Upper lobe of right lung (tissue), 1 donor: ENCODE data around the gene RAB6B. TPM values are rescaled to one million over a fixed set of nuclear protein-coding genes. Genes with fewer than 3 reads are reported as not detected.
A peak's percentile ranks its signal among the peaks of the same experiment; 100 is the strongest.

Experiments
- ATAC-seq: fragments of 200-7000 bp; cut with Tn5 transposase; one replicate; pipeline ENCODE4 v1.9.1; 2020; ENCODE audit warnings: mild to moderate bottlenecking, moderate library complexity
- DNase-seq: peaks from one replicate; pipeline ENCODE4 v3.0.0-alpha.2; 2020
- H3K27ac ChIP-seq: fragments of 200-600 bp; one replicate; pipeline ENCODE4 v1.8.0; 2022
- H3K27me3 ChIP-seq: fragments of 200-600 bp; one replicate; pipeline ENCODE4 v1.8.0; 2022; ENCODE audit warnings: mild to moderate bottlenecking
- H3K36me3 ChIP-seq: fragments of 200-600 bp; one replicate; pipeline ENCODE4 v1.8.0; 2022
- H3K4me1 ChIP-seq: fragments of 200-600 bp; one replicate; pipeline ENCODE4 v1.8.0; 2022
- H3K4me3 ChIP-seq: fragments of 200-600 bp; one replicate; pipeline ENCODE4 v1.8.0; 2022; ENCODE audit warnings: mild to moderate bottlenecking
- H3K9me3 ChIP-seq: fragments of 200-600 bp; one replicate; pipeline ENCODE4 v1.8.0; 2022
- CTCF ChIP-seq: fragments of 200-600 bp; IDR thresholded peaks from one replicate; pipeline ENCODE4 v1.8.0; 2022; ENCODE audit warnings: antibody characterized with exemption
- intact Hi-C: fragments of 100-400 bp; cut with DNase I; formaldehyde crosslinking; loops from one replicate; pipeline ENCODE4 v1.11.0; 2022
- total RNA-seq: library from RNA; stranded (reverse); fragmentation: NEBNext Ultra II Directional; extraction: Animal tissue kit (Norgen Biotek cat#: 25700); gene quantifications from one replicate; pipeline ENCODE4 v1.2.1, GENCODE V29; 2021
- donor health status: DM: no; HTN: yes; CAD: no; lungs with severe emphysema.

RAB6B gene
- total RNA-seq, 1 donor from 2014 or later: 7.4 TPM

- Histone ChIP-seq H3K27me3 (no peaks in the 10 kb centered on the region), H3K4me3 (no peak overlapping the region), H3K4me1 (no peaks in the 10 kb centered on the region), H3K27ac (no peak overlapping the region), H3K9me3 (no peaks in the 10 kb centered on the region), H3K36me3 (no peaks in the 10 kb centered on the region)
- TF ChIP-seq CTCF: no peak
- intact Hi-C loops: no loop called here
- ATAC-seq (no peak), DNase-seq (no peak)
These were observed 14.2 kb downstream of the RAB6B start for GRCh38 chr3:133881492-133881891.

DNA sequence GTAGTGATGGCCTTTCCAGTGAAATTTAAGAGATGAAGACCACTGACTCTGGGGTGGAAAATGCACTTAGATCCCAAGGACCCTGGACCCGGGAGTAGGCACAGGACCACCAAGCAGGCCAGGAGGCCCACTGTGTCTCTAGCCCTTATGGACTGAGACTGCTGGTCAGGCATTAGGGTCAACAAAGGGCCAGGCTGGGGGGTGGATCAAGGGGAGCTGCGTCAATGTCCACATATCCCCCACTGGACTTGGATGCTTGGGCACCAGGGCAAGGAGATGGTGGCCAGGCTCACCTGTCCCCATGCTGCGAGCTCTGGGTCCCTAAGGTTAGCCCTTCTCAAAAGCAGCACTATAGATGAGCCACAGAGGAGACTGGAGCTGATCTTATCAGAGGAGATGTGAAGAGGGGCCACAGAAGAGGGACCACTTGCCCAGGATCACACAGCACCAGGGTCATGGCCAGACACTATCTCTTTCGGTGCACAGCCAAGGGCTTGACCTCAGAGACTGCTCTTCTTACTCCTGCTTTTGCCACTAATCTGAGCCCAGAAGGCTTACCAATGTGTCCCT lies 14.7 kb downstream of the RAB6B start:
- Histone ChIP-seq H3K36me3 (no peaks in the 10 kb centered on the region), H3K27ac (no peak overlapping the region), H3K4me1 (no peaks in the 10 kb centered on the region), H3K9me3 (no peaks in the 10 kb centered on the region), H3K27me3 (no peaks in the 10 kb centered on the region), H3K4me3 (no peak overlapping the region)
- TF ChIP-seq CTCF: no peak
- ATAC-seq (no peak), DNase-seq (peak; percentile 40)
- intact Hi-C loops: no loop called here

- Histone ChIP-seq H3K9me3 (no peaks in the 10 kb centered on the region), H3K27ac (no peak overlapping the region), H3K27me3 (no peaks in the 10 kb centered on the region), H3K36me3 (no peaks in the 10 kb centered on the region), H3K4me3 (no peak overlapping the region), H3K4me1 (no peaks in the 10 kb centered on the region)
- intact Hi-C loops: no loop called here
- TF ChIP-seq CTCF: no peak
- ATAC-seq: no peak
- peak; percentile 31 for DNase-seq
These were observed 15.4 kb downstream of the RAB6B start for GRCh38 chr3:133880287-133880686.

DNA sequence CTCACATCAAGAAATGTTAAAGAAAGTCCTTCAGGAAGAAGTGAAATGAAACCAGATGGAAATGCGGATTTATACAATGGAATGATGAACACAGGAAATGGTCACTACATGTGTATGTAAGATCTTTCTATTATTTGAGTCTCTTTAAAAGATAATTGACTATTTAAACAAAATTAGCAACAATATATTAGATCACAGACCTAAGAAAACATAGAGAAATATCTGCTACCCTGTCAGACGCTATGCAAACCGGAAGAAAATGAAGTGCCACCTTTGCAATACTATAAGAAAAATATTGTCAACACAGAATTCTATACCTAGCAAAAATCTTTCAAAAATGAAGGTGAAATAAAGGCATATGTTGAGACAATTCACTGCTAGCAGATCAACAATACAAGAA lies 17.2 kb downstream of the RAB6B start:
- no peaks in the 10 kb centered on the region for H3K9me3 ChIP-seq
- DNase-seq (no peak), ATAC-seq (no peak)
- H3K27ac ChIP-seq: no peak overlapping the region
- H3K4me1 ChIP-seq: no peaks in the 10 kb centered on the region
- H3K4me3 ChIP-seq: no peak overlapping the region
- TF ChIP-seq CTCF: no peak
- no peaks in the 10 kb centered on the region for H3K36me3 ChIP-seq
- H3K27me3 ChIP-seq: no peaks in the 10 kb centered on the region
- intact Hi-C loops: no loop called here

- Histone ChIP-seq H3K27ac (no peak overlapping the region), H3K27me3 (no peaks in the 10 kb centered on the region), H3K4me3 (no peak overlapping the region), H3K9me3 (no peaks in the 10 kb centered on the region), H3K36me3 (no peaks in the 10 kb centered on the region), H3K4me1 (no peaks in the 10 kb centered on the region)
- no peak for TF ChIP-seq CTCF
- intact Hi-C loops: no loop called here
- peak; percentile 3 for DNase-seq
- no peak for ATAC-seq
These were observed 18.5 kb downstream of the RAB6B start for GRCh38 chr3:133877221-133877620.
